ENCODE results near the gene ZNF697. TPM values are rescaled to one million over a fixed set of nuclear protein-coding genes. Genes with fewer than 3 reads are reported as not detected.

The ZNF697 gene
- total RNA-seq, 1 donor from 2014 or later: 9.4 TPM

DNA sequence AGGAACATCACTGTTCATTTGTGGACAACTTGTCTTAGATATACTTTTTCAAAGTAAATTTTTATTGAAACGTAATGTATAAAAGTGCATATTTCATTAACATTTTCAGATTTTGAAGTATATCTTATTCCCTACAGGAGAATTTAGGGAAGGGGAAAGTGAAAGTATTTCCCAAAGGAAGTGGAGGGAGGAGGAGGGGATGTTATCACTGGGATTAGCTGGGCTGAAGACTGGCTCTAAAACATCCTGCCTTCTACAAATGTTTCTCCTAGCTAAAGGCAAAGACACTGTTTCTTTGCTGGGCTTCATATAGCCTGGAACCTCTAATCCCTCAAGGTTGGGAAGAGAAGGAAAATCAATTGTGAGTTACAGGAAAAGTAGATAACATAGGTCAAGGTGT lies 7.1 kb upstream of the ZNF697 start:
- no peak for DNase-seq
- Histone ChIP-seq H3K27me3 (ENCODE audit: low read depth) (no peaks in the 10 kb centered on the region), H3K4me1 (peaks cover 6% of the 10 kb centered on the region), H3K36me3 (no peaks in the 10 kb centered on the region), H3K9me3 (replicated peaks) (no peaks in the 10 kb centered on the region), H3K4me3 (no peak overlapping the region), H3K27ac (replicated peaks) (peak overlapping the region; percentile 53)
- intact Hi-C loops (cut with micrococcal nuclease): no loop called here
- TF ChIP-seq, protein P1, sequence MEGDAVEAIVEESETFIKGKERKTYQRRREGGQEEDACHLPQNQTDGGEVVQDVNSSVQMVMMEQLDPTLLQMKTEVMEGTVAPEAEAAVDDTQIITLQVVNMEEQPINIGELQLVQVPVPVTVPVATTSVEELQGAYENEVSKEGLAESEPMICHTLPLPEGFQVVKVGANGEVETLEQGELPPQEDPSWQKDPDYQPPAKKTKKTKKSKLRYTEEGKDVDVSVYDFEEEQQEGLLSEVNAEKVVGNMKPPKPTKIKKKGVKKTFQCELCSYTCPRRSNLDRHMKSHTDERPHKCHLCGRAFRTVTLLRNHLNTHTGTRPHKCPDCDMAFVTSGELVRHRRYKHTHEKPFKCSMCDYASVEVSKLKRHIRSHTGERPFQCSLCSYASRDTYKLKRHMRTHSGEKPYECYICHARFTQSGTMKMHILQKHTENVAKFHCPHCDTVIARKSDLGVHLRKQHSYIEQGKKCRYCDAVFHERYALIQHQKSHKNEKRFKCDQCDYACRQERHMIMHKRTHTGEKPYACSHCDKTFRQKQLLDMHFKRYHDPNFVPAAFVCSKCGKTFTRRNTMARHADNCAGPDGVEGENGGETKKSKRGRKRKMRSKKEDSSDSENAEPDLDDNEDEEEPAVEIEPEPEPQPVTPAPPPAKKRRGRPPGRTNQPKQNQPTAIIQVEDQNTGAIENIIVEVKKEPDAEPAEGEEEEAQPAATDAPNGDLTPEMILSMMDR (IDR thresholded peaks at IDR 0.05; ENCODE audit: borderline replicate concordance): no peak

GRCh38 chr1:119653839-119654170 lies 5.7 kb upstream of the ZNF697 start:
- no peak for DNase-seq
- intact Hi-C loops (cut with micrococcal nuclease): no loop called here
- H3K27me3 ChIP-seq (ENCODE audit: low read depth): no peaks in the 10 kb centered on the region
- TF ChIP-seq, protein P1 (IDR thresholded peaks at IDR 0.05; ENCODE audit: borderline replicate concordance): no peak
- no peak overlapping the region for H3K4me3 ChIP-seq
- H3K27ac ChIP-seq (replicated peaks): peak overlapping the region; percentile 53
- H3K36me3 ChIP-seq: no peaks in the 10 kb centered on the region
- peaks cover 3% of the 10 kb centered on the region for H3K4me1 ChIP-seq
- no peaks in the 10 kb centered on the region for H3K9me3 ChIP-seq (replicated peaks)

DNA sequence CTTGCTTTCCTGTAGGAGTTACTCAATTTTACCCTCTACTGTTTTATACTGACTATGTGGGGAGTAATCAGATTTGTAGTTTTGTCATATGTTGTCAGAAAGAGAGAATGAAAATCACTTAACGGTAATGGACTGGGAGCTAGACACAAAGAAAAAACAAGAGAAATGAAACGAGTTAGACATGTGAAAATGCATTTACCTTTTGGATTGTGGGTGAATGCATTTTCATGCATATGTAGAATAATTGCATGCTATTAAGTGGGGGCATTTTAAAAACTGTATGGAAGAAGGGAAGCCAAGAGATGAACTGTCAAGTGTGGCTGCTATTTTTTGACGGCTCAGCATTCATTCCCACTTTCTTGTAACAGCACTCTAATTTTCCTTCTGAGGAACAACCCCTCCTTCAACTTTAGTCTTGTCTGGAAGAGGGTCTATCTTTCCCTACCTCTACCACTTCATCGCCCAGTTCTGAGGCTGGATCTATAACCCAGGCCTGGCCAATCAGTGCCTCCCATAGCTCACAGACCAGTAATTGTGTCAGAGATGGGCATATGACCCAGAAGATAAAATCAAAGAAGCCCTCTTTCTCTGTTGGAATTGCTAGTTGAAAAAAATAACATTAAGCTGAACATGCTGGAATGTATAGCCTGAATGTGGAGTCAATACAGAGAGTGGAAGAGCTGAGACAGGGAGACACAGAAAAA lies 5.2 kb upstream of the ZNF697 start:
- no peak overlapping the region for H3K4me3 ChIP-seq
- no peaks in the 10 kb centered on the region for H3K36me3 ChIP-seq
- peaks cover 4% of the 10 kb centered on the region for H3K4me1 ChIP-seq
- TF ChIP-seq, protein P1 (IDR thresholded peaks at IDR 0.05; ENCODE audit: borderline replicate concordance): no peak
- H3K27ac ChIP-seq (replicated peaks): peak overlapping the region; percentile 53
- no peaks in the 10 kb centered on the region for H3K9me3 ChIP-seq (replicated peaks)
- no peak for DNase-seq
- H3K27me3 ChIP-seq (ENCODE audit: low read depth): no peaks in the 10 kb centered on the region
- intact Hi-C loops (cut with micrococcal nuclease): no loop called here

DNA sequence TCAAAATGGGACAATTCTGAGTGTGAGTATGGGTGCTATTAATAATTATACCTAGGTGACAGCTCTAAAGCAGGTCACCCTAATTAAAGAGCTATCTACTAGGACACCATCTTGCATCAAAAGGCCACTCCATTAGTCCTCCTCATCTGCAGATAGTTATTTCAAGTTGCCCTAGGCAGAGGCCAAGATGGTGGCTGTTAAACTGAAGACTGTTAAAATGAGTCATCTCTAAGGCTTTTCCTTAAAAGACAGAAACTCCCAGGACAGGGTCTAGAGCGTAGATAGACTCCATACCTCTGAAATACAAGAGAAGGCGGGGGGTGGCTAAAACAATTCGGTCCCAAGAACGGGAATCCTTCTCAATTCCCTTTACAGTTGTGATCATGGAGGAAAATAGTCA lies 4.5 kb upstream of the ZNF697 start:
- H3K27ac ChIP-seq (replicated peaks): no peak overlapping the region
- no peak for DNase-seq
- no peaks in the 10 kb centered on the region for H3K36me3 ChIP-seq
- no peaks in the 10 kb centered on the region for H3K27me3 ChIP-seq (ENCODE audit: low read depth)
- H3K4me1 ChIP-seq: peaks cover 8% of the 10 kb centered on the region
- intact Hi-C loops (cut with micrococcal nuclease): no loop called here
- H3K9me3 ChIP-seq (replicated peaks): no peaks in the 10 kb centered on the region
- H3K4me3 ChIP-seq: no peak overlapping the region
- TF ChIP-seq, protein P1 (IDR thresholded peaks at IDR 0.05; ENCODE audit: borderline replicate concordance): no peak

GRCh38 chr1:119651641-119652040 lies 3.6 kb upstream of the ZNF697 start:
- intact Hi-C loops (cut with micrococcal nuclease): no loop called here
- no peaks in the 10 kb centered on the region for H3K36me3 ChIP-seq

More at GRCh38 chr1:119651641-119652040, 3.6 kb upstream of the ZNF697 start:
- no peak overlapping the region for H3K27ac ChIP-seq (replicated peaks)
- DNase-seq: no peak
- TF ChIP-seq, protein P1 (IDR thresholded peaks at IDR 0.05; ENCODE audit: borderline replicate concordance): no peak
- no peak overlapping the region for H3K4me3 ChIP-seq
- H3K4me1 ChIP-seq: peaks cover 17% of the 10 kb centered on the region
- H3K27me3 ChIP-seq (ENCODE audit: low read depth): no peaks in the 10 kb centered on the region
- no peaks in the 10 kb centered on the region for H3K9me3 ChIP-seq (replicated peaks)

All from left ventricle myocardium inferior (tissue), 1 donor.